Right atrium auricular region (tissue), 2 donors: Measurements from ENCODE around the gene IGLON5. TPM values are rescaled to one million over a fixed set of nuclear protein-coding genes. Genes with fewer than 3 reads are reported as not detected.
A peak's percentile ranks its signal among the peaks of the same experiment; 100 is the strongest.

Source experiments
- DNase-seq: peaks from one replicate; pipeline ENCODE4 v3.0.0-alpha.2; 2019; ENCODE audit warnings: low spot score
- H3K27ac ChIP-seq, 2 donors: fragments of 200-600 bp; sonication (generic); 1 replicate in 1 of 2; 2 replicates in 1 of 2; pipeline ENCODE4 v1.5.1; 2016 to 2019
- H3K27me3 ChIP-seq, 2 donors: fragments of 200-600 bp; sonication (generic); one replicate each; pipeline versions ENCODE4 v1.5.1 to v1.6.0; 2017 to 2019
- H3K36me3 ChIP-seq: fragments of 200-600 bp; sonication (generic); one replicate; pipeline ENCODE4 v1.5.1; 2016
- H3K4me1 ChIP-seq, 2 donors: fragments of 200-600 bp; sonication (generic); one replicate each; pipeline versions ENCODE4 v1.5.1 to v1.6.0; 2017 to 2019
- H3K4me3 ChIP-seq, 2 donors: fragments of 200-600 bp; sonication (generic); 1 replicate in 1 of 2; 2 replicates in 1 of 2; pipeline ENCODE4 v1.5.1; 2017 to 2019; ENCODE audit warnings: mild to moderate bottlenecking in 1 of 2, moderate library complexity in 1 of 2
- H3K9me3 ChIP-seq, 2 donors: fragments of 200-600 bp; sonication (generic); one replicate each; pipeline ENCODE4 v1.5.1; 2019
- total RNA-seq, 2 donors: library from RNA; depleted of rRNA; stranded (reverse); fragments of >200 nt; gene quantifications; one replicate each; pipeline ENCODE4 v1.1.0, GENCODE V29; 2016
- TF ChIP-seq, protein P1 (sequence below), 2 donors: fragments of 200-600 bp; sonication (generic); IDR thresholded peaks; one replicate each; pipeline ENCODE4 v1.5.1; 2019; ENCODE audit warnings: antibody characterized with exemption in 2 of 2

IGLON5 gene
- total RNA-seq, 2 donors from 2014 or later, result 0.31 TPM; not detected in 1

DNA sequence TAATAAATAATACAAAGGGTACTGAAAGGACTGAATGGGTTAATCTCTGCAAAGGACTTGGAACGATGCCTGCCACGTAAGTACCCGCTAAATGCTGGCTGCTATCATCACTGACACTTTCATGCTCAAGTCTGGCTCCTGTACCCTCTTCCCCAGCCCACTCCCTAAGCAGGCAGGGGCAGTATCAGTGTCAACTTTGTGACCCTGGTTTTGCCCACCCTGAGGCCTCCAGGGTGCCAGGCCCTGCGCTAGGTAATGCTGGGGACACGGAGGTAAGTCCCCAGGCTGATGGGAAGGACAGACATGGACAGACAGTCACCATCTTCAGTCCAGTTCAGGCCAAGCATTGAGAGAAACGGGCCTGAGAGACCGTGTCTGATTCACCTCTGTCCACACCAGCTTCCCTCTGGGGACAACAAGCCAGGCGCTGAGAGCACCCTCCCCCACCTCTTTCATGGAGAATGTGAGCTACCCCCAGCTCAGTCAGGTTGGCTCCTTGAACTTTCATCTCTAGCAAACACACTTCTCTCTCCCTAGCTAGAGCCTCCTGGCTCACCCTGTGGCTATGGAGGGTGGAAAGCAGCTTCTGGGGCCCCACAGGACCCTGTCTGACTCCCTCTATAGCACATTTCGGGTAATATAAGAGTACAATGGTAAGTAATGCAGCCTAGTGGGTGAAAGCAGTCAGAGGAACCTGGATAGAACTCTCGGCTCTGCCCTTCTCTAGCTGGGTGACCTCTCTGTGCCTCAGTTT lies 53.9 kb downstream of the IGLON5 start:
- Histone ChIP-seq H3K4me3 (peak overlapping the region; percentile 78 to 79), H3K36me3 (no peaks in the 10 kb centered on the region), H3K4me1 (peaks cover 0 to 48% of the 10 kb centered on the region in 2 donors), H3K27ac (peak overlapping the region; percentile 95 to 99), H3K27me3 (no peaks in the 10 kb centered on the region), H3K9me3 (no peaks in the 10 kb centered on the region)
- TF ChIP-seq, protein P1, sequence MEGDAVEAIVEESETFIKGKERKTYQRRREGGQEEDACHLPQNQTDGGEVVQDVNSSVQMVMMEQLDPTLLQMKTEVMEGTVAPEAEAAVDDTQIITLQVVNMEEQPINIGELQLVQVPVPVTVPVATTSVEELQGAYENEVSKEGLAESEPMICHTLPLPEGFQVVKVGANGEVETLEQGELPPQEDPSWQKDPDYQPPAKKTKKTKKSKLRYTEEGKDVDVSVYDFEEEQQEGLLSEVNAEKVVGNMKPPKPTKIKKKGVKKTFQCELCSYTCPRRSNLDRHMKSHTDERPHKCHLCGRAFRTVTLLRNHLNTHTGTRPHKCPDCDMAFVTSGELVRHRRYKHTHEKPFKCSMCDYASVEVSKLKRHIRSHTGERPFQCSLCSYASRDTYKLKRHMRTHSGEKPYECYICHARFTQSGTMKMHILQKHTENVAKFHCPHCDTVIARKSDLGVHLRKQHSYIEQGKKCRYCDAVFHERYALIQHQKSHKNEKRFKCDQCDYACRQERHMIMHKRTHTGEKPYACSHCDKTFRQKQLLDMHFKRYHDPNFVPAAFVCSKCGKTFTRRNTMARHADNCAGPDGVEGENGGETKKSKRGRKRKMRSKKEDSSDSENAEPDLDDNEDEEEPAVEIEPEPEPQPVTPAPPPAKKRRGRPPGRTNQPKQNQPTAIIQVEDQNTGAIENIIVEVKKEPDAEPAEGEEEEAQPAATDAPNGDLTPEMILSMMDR (IDR thresholded peaks at IDR 0.05), result no peak
- peak; percentile 62 for DNase-seq

DNA sequence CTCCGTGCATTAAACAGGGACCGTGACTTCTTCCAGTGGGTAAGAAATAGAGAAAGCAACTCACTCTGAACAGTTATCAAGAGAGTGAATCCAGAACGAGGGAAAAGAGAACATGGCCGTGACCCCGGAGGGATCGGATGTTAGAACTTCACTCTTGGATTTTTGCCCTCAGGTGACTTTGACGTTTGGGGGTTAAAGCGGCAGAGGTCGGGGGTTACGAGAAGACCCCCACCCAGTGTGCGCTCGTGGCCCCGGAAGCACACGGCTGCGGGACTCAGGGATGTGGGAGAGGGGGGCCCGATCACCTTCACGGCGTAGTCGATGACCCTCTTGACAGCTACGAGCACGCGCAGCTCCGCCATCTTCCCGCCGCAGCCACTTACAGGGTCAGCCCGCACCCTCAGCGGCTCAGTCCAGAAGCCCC lies 54.5 kb downstream of the IGLON5 start, which contains the start of gene ETFB:
ETFB (minus strand) TSS at position 424 of the 424 bp plus-strand sequence; CDS start at position 362, 62 bp downstream.
- H3K9me3 ChIP-seq, result no peaks in the 10 kb centered on the region
- H3K36me3 ChIP-seq, result no peaks in the 10 kb centered on the region
- H3K27ac ChIP-seq, result peak within 1 kb of the TSS; percentile 95 to 99
- H3K4me1 ChIP-seq, result peaks cover 0 to 48% of the 10 kb centered on the region in 2 donors
- TF ChIP-seq, protein P1 (IDR thresholded peaks at IDR 0.05), result no peak
- peak within 1 kb of the TSS; percentile 78 to 79 for H3K4me3 ChIP-seq
- DNase-seq, result no peak
- H3K27me3 ChIP-seq, result no peaks in the 10 kb centered on the region

DNA sequence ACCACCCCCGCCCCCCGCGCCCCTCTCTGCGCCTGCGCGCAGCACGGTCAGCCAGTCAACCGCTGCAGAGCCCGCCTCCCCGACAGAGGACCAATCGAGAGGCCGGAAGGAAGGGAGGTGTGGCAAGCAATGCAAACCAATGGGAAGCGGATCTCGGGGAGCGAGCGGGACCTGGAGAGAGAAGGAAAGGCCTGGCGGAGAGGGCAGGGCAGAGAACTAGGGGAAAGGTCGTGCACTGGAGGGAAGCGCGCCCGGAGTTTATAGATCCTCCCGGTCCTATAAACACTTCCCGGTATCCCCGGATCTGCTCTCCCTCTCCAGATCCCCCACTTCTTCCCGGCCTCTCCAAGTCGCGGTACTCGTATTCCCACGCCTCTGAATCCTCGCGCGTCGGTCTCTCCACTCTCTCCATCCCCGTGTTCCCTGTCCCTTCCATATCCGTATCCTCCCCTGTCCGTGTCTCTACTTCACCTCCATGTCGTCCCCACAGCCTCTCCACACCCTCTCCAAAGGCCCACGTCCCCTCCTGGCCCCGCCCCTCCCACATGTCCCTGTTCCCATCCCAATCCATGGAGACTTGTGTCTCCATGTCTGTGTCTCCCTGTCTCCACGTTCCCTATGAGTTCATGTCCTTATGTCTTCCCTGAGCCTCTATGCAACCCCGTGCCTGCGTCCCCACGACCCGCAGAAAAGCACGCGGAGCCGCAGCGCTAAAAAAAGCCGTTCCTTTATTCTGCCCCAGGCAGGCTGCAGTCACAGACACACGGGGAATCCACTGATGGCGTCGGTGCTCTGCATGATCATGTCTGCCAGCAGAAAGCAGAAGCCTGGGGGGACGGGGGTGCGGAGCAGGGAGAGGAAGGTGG lies 55.2 kb downstream of the IGLON5 start:
- H3K27me3 ChIP-seq, result no peaks in the 10 kb centered on the region
- H3K9me3 ChIP-seq, result no peaks in the 10 kb centered on the region
- H3K36me3 ChIP-seq, result no peaks in the 10 kb centered on the region
- H3K27ac ChIP-seq, result peak overlapping the region; percentile 95 to 99
- TF ChIP-seq, protein P1 (IDR thresholded peaks at IDR 0.05), result no peak
- peaks cover 0 to 48% of the 10 kb centered on the region in 2 donors for H3K4me1 ChIP-seq
- peak overlapping the region; percentile 78 to 79 for H3K4me3 ChIP-seq
- DNase-seq, result peak; percentile 99

GRCh38 chr19:51367255-51367564 lies 55.8 kb downstream of the IGLON5 start:
- no peak for DNase-seq
- TF ChIP-seq, protein P1 (IDR thresholded peaks at IDR 0.05), result no peak

DNA sequence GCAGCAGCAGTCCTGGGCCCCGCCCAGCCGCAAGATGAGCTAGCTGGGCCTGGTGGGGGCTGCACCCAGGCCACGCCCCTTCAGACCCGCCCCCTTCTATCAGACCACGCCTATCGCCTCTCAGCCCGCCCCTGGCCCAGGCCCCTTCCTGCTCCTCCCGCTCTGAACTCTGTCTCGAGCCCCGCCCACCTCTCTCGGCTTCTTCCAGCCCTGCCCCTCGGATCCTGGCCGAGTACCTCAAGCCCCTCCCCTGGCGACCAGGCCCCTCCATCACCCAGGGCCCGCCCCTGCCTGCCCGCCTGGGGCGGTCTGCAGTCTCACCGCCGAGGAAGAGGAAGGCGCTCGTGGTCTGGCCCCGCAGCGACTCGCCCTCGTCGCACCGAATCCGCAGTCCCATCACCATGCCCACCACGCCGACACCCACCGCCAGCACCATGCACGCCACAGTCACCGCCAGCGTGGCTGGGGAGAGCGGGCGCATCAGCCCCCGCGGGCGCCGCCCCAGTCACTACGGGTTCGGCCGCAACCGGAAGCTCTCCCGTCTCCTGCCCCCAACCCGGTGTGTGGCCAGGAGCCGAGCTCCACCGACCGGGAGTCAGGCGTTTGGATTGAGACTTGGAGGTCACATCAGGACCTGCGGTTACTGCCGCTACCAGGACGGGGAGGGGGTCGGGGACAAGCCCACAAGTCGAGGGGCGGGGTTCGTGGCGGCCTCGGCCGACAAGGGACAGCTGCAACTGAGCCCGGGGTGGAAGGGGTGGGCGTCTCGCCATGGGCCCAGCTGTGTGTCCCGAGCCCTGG lies 56.3 kb downstream of the IGLON5 start:
- H3K27me3 ChIP-seq, result no peaks in the 10 kb centered on the region
- TF ChIP-seq, protein P1 (IDR thresholded peaks at IDR 0.05), result no peak
- H3K9me3 ChIP-seq, result no peaks in the 10 kb centered on the region
- peak overlapping the region; percentile 95 to 99 for H3K27ac ChIP-seq
- no peaks in the 10 kb centered on the region for H3K36me3 ChIP-seq
- H3K4me3 ChIP-seq, result peak overlapping the region; percentile 69 to 78
- DNase-seq, result peak; percentile 99
- H3K4me1 ChIP-seq, result peaks cover 0 to 38% of the 10 kb centered on the region in 2 donors

More at GRCh38 chr19:51367255-51367564, 55.8 kb downstream of the IGLON5 start:
- Histone ChIP-seq H3K9me3 (no peaks in the 10 kb centered on the region), H3K36me3 (no peaks in the 10 kb centered on the region), H3K27ac (peak overlapping the region; percentile 95 to 99), H3K4me1 (peaks cover 0 to 44% of the 10 kb centered on the region in 2 donors), H3K27me3 (no peaks in the 10 kb centered on the region), H3K4me3 (peak overlapping the region; percentile 69 to 78)
